DND-41 (cell line): ENCODE data around the gene TBC1D19.

ENCODE experiments used
- ATAC-seq: fragments of 200-7000 bp; cut with Tn5 transposase; 3 replicates; pipeline ENCODE4 v1.9.1; 2021; ENCODE audit warnings: low read depth; ENCODE audit not compliant: insufficient read depth
- DNase-seq: peaks from one replicate; pipeline ENCODE4 v3.0.0-alpha.2; 2020
- H2AFZ ChIP-seq: 2 replicates; pipeline ENCODE4 v1.6.0; 2012; ENCODE audit warnings: low read depth, low read length
- H3K27ac ChIP-seq: 2 replicates; pipeline ENCODE4 v1.5.1; 2012; ENCODE audit warnings: low read length, inconsistent platforms
- H3K27me3 ChIP-seq: fragments of 200-600 bp; sonication (generic); 2 replicates; pipeline ENCODE4 v1.6.0; 2012; ENCODE audit warnings: low read length, mild to moderate bottlenecking, inconsistent platforms; ENCODE audit not compliant: insufficient read depth, poor library complexity
- H3K36me3 ChIP-seq: 2 replicates; pipeline ENCODE4 v1.5.1; 2012; ENCODE audit warnings: low read length, inconsistent platforms; ENCODE audit not compliant: insufficient read depth
- H3K4me1 ChIP-seq: 2 replicates; pipeline ENCODE4 v1.5.1; 2012; ENCODE audit warnings: mild to moderate bottlenecking, low read length; ENCODE audit not compliant: insufficient read depth
- H3K4me2 ChIP-seq: 2 replicates; pipeline ENCODE4 v1.6.0; 2012; ENCODE audit warnings: mild to moderate bottlenecking, moderate library complexity, low read length, inconsistent platforms; ENCODE audit not compliant: insufficient read depth
- H3K4me3 ChIP-seq, 2 experiments: fragments of 200-600 bp in 1 of 2; shearing (Covaris generic) in 1 of 2; 2 replicates each; pipeline ENCODE4 v1.5.1; 2012 to 2016; ENCODE audit warnings: inconsistent platforms in 2 of 2, low read length in 2 of 2, mild to moderate bottlenecking in 2 of 2, low read depth in 1 of 2, moderate library complexity in 1 of 2
- H3K79me2 ChIP-seq: 2 replicates; pipeline ENCODE4 v1.6.0; 2012; ENCODE audit warnings: low read length, inconsistent platforms; ENCODE audit not compliant: insufficient read depth
- H3K9ac ChIP-seq: 2 replicates; pipeline ENCODE4 v1.6.0; 2012; ENCODE audit warnings: low read depth, mild to moderate bottlenecking, inconsistent platforms, low read length, moderate library complexity
- H3K9me3 ChIP-seq: 2 replicates; pipeline ENCODE4 v1.5.1; 2012; ENCODE audit warnings: low read length, moderate library complexity, mild to moderate bottlenecking, inconsistent platforms; ENCODE audit not compliant: insufficient read depth, severe bottlenecking
- H4K20me1 ChIP-seq: 2 replicates; pipeline ENCODE4 v1.6.0; 2012; ENCODE audit warnings: low read length; ENCODE audit not compliant: insufficient read depth
- EZH2 ChIP-seq: IDR thresholded peaks from 3 replicates; pipeline ENCODE4 v1.6.1; 2012; ENCODE audit warnings: borderline replicate concordance, low read depth, mild to moderate bottlenecking, moderate library complexity, low read length, inconsistent platforms; ENCODE audit not compliant: severe bottlenecking
- TF ChIP-seq, protein P1 (sequence below): IDR thresholded peaks from 2 replicates; pipeline ENCODE4 v1.5.1; 2012; ENCODE audit warnings: borderline replicate concordance, low read length, moderate library complexity, mild to moderate bottlenecking; ENCODE audit not compliant: poor library complexity, severe bottlenecking; ENCODE audit errors: extremely low read depth

Gene TBC1D19

DNA sequence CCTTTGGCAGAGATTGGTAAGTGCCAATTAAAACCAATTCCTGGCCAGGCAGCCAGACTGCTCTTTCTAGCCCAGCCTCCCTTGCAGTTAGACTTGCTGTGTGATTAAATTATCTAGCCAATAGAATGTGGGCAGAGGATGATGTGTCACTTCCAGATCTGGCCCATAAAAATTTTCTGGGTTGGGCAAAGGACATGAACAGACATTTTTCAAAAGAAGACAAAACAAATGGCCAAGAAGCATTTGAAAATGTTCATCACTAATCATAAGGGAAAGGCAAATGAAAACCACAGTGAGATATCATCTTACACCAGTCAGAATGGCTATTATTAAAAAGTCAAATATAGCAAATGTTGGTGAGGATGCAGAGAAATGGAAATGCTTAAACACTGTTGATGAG, 205.3 kb downstream of the TBC1D19 start:
- H3K4me2 ChIP-seq, result no peak overlapping the region
- no peaks in the 10 kb centered on the region for H3K4me1 ChIP-seq
- no peaks in the 10 kb centered on the region for H4K20me1 ChIP-seq
- ATAC-seq (no peak), DNase-seq (no peak)
- no peak overlapping the region for H3K9ac ChIP-seq
- no peak for TF ChIP-seq EZH2
- TF ChIP-seq, protein P1, sequence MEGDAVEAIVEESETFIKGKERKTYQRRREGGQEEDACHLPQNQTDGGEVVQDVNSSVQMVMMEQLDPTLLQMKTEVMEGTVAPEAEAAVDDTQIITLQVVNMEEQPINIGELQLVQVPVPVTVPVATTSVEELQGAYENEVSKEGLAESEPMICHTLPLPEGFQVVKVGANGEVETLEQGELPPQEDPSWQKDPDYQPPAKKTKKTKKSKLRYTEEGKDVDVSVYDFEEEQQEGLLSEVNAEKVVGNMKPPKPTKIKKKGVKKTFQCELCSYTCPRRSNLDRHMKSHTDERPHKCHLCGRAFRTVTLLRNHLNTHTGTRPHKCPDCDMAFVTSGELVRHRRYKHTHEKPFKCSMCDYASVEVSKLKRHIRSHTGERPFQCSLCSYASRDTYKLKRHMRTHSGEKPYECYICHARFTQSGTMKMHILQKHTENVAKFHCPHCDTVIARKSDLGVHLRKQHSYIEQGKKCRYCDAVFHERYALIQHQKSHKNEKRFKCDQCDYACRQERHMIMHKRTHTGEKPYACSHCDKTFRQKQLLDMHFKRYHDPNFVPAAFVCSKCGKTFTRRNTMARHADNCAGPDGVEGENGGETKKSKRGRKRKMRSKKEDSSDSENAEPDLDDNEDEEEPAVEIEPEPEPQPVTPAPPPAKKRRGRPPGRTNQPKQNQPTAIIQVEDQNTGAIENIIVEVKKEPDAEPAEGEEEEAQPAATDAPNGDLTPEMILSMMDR, result no peak
- no peaks in the 10 kb centered on the region for H3K79me2 ChIP-seq
- no peaks in the 10 kb centered on the region for H3K27me3 ChIP-seq
- no peak overlapping the region for H2AFZ ChIP-seq
- no peaks in the 10 kb centered on the region for H3K36me3 ChIP-seq
- H3K9me3 ChIP-seq, result no peaks in the 10 kb centered on the region
- H3K27ac ChIP-seq, result no peak overlapping the region
- H3K4me3 ChIP-seq, result no peak overlapping the region

GRCh38 chr4:26791346-26791745, 207.5 kb downstream of the TBC1D19 start:
- no peak overlapping the region for H2AFZ ChIP-seq
- H3K9ac ChIP-seq, result no peak overlapping the region
- H3K9me3 ChIP-seq, result no peaks in the 10 kb centered on the region
- H3K79me2 ChIP-seq, result no peaks in the 10 kb centered on the region
- H4K20me1 ChIP-seq, result no peaks in the 10 kb centered on the region
- no peaks in the 10 kb centered on the region for H3K36me3 ChIP-seq
- ATAC-seq (no peak), DNase-seq (no peak)
- H3K4me3 ChIP-seq, result no peak overlapping the region
- TF ChIP-seq, protein P1, result no peak
- no peak for TF ChIP-seq EZH2
- no peaks in the 10 kb centered on the region for H3K27me3 ChIP-seq
- no peak overlapping the region for H3K4me2 ChIP-seq
- H3K4me1 ChIP-seq, result no peaks in the 10 kb centered on the region
- no peak overlapping the region for H3K27ac ChIP-seq

DNA sequence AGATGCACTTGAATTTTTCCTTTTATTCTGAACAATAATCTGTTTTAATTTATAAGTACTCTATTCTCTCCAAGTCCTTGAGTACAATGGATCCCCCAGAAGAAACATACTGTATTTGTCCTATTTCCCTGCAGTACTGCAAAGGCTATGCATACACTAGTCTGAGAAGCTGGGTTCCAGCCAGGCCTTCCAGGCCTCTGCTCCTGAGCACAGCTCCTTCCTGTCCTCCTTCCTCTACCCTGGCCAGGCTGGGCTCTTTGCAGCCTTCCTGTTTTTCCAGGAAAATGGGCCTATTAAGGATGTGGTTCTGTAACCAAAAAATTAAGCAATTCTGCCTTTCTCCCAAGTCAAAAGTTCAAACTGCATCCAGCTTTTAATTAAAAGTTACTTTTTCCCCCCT, 208.8 kb downstream of the TBC1D19 start:
- Histone ChIP-seq H3K4me3 (no peak overlapping the region), H3K27me3 (no peaks in the 10 kb centered on the region), H3K79me2 (no peaks in the 10 kb centered on the region), H3K4me2 (no peak overlapping the region), H3K27ac (no peak overlapping the region), H3K36me3 (no peaks in the 10 kb centered on the region), H3K4me1 (no peaks in the 10 kb centered on the region), H4K20me1 (no peaks in the 10 kb centered on the region), H3K9me3 (no peaks in the 10 kb centered on the region), H3K9ac (no peak overlapping the region), H2AFZ (no peak overlapping the region)
- ATAC-seq, result no peak
- TF ChIP-seq, protein P1, result no peak
- TF ChIP-seq EZH2, result no peak
- no peak for DNase-seq

DNA sequence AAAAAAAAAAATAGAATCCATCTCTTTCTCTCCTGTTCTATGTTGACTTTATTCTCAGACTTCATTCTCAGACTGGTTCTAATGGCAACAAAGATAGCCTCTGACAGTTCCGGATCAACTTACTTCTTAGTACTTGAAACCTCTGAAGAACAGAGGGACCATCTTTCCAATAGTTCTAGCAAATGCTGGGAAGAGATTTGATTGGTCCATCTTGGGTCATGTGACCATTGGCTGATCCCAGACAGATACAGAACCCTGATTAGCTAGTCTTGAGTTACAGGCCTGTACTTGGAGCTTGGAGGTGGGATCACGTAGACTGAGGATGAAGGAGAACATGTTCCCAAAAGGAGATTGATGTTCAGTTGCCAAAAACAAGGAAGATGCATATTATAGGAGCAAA, 209.9 kb downstream of the TBC1D19 start:
- no peaks in the 10 kb centered on the region for H3K79me2 ChIP-seq
- no peaks in the 10 kb centered on the region for H3K9me3 ChIP-seq
- H3K4me2 ChIP-seq, result no peak overlapping the region
- H3K9ac ChIP-seq, result no peak overlapping the region
- H3K4me1 ChIP-seq, result no peaks in the 10 kb centered on the region
- no peak for TF ChIP-seq EZH2
- TF ChIP-seq, protein P1, result no peak
- H2AFZ ChIP-seq, result no peak overlapping the region
- no peaks in the 10 kb centered on the region for H3K36me3 ChIP-seq
- no peaks in the 10 kb centered on the region for H4K20me1 ChIP-seq
- H3K27ac ChIP-seq, result no peak overlapping the region
- no peaks in the 10 kb centered on the region for H3K27me3 ChIP-seq
- DNase-seq (no peak), ATAC-seq (no peak)
- H3K4me3 ChIP-seq, result no peak overlapping the region
